SU-DHL-6 (cell line): ENCODE results near the gene MRPS34.

Experiments
- H2AFZ ChIP-seq: fragments of 200-600 bp; sonication (generic); 2 replicates; pipeline ENCODE4 v1.6.1; 2014; ENCODE audit warnings: low read depth, mild to moderate bottlenecking, moderate library complexity, mixed read lengths, antibody characterized with exemption, low read length; ENCODE audit not compliant: severe bottlenecking
- H3F3A ChIP-seq: fragments of 200-600 bp; shearing (Covaris generic); 2 replicates; pipeline ENCODE4 v1.6.0; 2016; ENCODE audit warnings: antibody characterized with exemption, mild to moderate bottlenecking; ENCODE audit not compliant: insufficient read depth
- H3K27ac ChIP-seq: fragments of 200-600 bp; sonication (generic); 2 replicates; pipeline ENCODE4 v1.5.1; 2016; ENCODE audit warnings: low read depth, mild to moderate bottlenecking, low read length, moderate library complexity, mixed read lengths
- H3K27me3 ChIP-seq: fragments of 200-600 bp; sonication (generic), shearing (Covaris generic); 2 replicates; pipeline ENCODE4 v1.6.0; 2014; ENCODE audit warnings: mild to moderate bottlenecking, low read length
- H3K36me3 ChIP-seq: fragments of 200-600 bp; sonication (generic); 2 replicates; pipeline ENCODE4 v1.6.1; 2014; ENCODE audit warnings: mild to moderate bottlenecking, low read length, mixed read lengths
- H3K4me2 ChIP-seq: fragments of 300-600, 200-600 bp; shearing (Covaris generic), sonication (generic); 2 replicates; pipeline ENCODE4 v1.6.0; 2014; ENCODE audit warnings: low read length, low read depth, mild to moderate bottlenecking; ENCODE audit not compliant: poor library complexity, severe bottlenecking
- H3K4me3 ChIP-seq: fragments of 200-600 bp; sonication (generic); 2 replicates; pipeline ENCODE4 v1.5.1; 2014; ENCODE audit warnings: antibody characterized with exemption, low read length, mild to moderate bottlenecking, mixed read lengths; ENCODE audit not compliant: insufficient read depth, poor library complexity, severe bottlenecking
- H3K79me2 ChIP-seq: fragments of 200-600 bp; sonication (generic); 2 replicates; pipeline ENCODE4 v1.6.1; 2014; ENCODE audit warnings: mild to moderate bottlenecking, low read length, moderate library complexity; ENCODE audit not compliant: insufficient read depth
- H3K9ac ChIP-seq: fragments of 200-600 bp; sonication (generic); 2 replicates; pipeline ENCODE4 v1.7.0; 2014; ENCODE audit warnings: mild to moderate bottlenecking, low read length
- H3K9me2 ChIP-seq: fragments of 200-600 bp; sonication (generic); replicated peaks from 2 replicates; pipeline ENCODE4 v1.6.1; 2014; ENCODE audit warnings: low read length; ENCODE audit not compliant: insufficient read depth
- H3K9me3 ChIP-seq: fragments of 200-600 bp; sonication (generic); 2 replicates; pipeline ENCODE4 v1.6.1; 2014; ENCODE audit warnings: low read length, mixed read lengths; ENCODE audit not compliant: insufficient read depth
- H4K20me1 ChIP-seq: fragments of 200-600 bp; sonication (generic); 2 replicates; pipeline ENCODE4 v1.6.1; 2014; ENCODE audit warnings: low read depth, mild to moderate bottlenecking, antibody characterized with exemption, low read length, moderate library complexity, mixed read lengths
- EZH2phosphoT487 ChIP-seq: fragments of 200-600 bp; sonication (generic), shearing (Covaris generic); conservative IDR thresholded peaks from 2 replicates; pipeline ENCODE4 v1.6.1; 2018; ENCODE audit warnings: mild to moderate bottlenecking, antibody characterized with exemption, low read length, moderate library complexity, mixed read lengths
- TF ChIP-seq, protein P1 (sequence below): fragments of 200-600 bp; sonication (generic); IDR thresholded peaks from one replicate; pipeline ENCODE4 v1.5.1; 2017; ENCODE audit warnings: antibody characterized with exemption, mild to moderate bottlenecking, low read length, moderate library complexity; ENCODE audit not compliant: insufficient read depth, poor library complexity, severe bottlenecking

The MRPS34 gene

DNA sequence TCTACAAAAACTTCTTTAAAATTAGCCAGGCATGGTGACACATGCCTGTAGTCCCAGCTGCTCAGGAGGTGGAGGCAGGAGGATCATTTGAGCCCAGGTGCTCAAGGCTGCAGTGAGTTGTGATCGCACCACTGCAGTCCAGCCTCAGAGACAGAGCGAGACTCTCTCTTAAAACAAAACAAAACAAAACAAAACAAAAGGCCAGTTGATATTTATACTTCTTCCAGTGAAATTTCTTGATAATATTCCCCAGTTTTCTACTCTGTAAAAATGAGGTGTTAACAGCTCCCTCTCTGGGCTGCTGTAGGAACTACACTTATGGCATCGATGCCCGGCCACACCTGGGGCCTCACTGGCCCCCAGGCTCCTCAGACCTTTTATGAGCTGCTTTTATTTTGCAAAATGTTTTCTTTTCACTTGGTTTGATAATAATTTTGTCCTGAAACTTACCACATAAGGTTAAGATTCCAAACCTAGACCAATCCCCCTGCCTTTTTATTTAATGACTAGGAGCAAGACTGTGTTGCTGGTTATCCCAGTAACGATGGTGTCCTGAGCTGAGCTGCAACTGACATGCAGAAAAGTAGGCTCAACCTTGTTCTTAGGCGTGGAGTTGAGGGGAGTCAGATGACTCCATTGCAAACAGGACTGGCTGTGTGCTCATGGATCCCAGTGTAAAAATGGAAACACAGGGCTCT is 49.3 kb downstream of the MRPS34 start:
- Histone ChIP-seq H3K4me2 (no peak overlapping the region), H3K4me3 (no peak overlapping the region), H4K20me1 (no peaks in the 10 kb centered on the region; the same call in 1 of the 2 replicates), H3K9me2 (no peaks in the 10 kb centered on the region), H3K79me2 (peaks cover 19% of the 10 kb centered on the region), H3K27me3 (no peaks in the 10 kb centered on the region), H3K9me3 (no peaks in the 10 kb centered on the region), H3F3A (no peaks in the 10 kb centered on the region), H2AFZ (no peak overlapping the region), H3K9ac (no peak overlapping the region), H3K27ac (no peak overlapping the region), H3K36me3 (no peaks in the 10 kb centered on the region)
- TF ChIP-seq, protein P1, sequence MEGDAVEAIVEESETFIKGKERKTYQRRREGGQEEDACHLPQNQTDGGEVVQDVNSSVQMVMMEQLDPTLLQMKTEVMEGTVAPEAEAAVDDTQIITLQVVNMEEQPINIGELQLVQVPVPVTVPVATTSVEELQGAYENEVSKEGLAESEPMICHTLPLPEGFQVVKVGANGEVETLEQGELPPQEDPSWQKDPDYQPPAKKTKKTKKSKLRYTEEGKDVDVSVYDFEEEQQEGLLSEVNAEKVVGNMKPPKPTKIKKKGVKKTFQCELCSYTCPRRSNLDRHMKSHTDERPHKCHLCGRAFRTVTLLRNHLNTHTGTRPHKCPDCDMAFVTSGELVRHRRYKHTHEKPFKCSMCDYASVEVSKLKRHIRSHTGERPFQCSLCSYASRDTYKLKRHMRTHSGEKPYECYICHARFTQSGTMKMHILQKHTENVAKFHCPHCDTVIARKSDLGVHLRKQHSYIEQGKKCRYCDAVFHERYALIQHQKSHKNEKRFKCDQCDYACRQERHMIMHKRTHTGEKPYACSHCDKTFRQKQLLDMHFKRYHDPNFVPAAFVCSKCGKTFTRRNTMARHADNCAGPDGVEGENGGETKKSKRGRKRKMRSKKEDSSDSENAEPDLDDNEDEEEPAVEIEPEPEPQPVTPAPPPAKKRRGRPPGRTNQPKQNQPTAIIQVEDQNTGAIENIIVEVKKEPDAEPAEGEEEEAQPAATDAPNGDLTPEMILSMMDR, result peak; percentile 60
- no peak for TF ChIP-seq EZH2phosphoT487
